NCI-H2196 (cell line): ENCODE results near the gene FSTL4.

Source experiments
- DNase-seq: peaks from one replicate; lab custom pipeline; 2025; ENCODE audit not compliant: unreplicated experiment; lab: John Stamatoyannopoulos, UW

Gene FSTL4

GRCh38 chr5:133332439-133333024 lies 279.8 kb downstream of the FSTL4 start:
- no peak for DNase-seq

- no peak for DNase-seq
Measured at GRCh38 chr5:133331941-133332340, 280.4 kb downstream of the FSTL4 start.

GRCh38 chr5:133330956-133331355 lies 281.4 kb downstream of the FSTL4 start:
- DNase-seq, result no peak

GRCh38 chr5:133328800-133329199 lies 283.5 kb downstream of the FSTL4 start:
- no peak for DNase-seq

- DNase-seq, result no peak
Measured at GRCh38 chr5:133327946-133328401, 284.4 kb downstream of the FSTL4 start.

- DNase-seq, result no peak
Measured at GRCh38 chr5:133326361-133326760, 286.0 kb downstream of the FSTL4 start.

- no peak for DNase-seq
Measured at GRCh38 chr5:133325864-133326263, 286.5 kb downstream of the FSTL4 start.

- DNase-seq, result no peak
Measured at GRCh38 chr5:133324926-133325325, 287.4 kb downstream of the FSTL4 start.

GRCh38 chr5:133323494-133324457 lies 288.6 kb downstream of the FSTL4 start:
- peak; percentile 16 for DNase-seq

GRCh38 chr5:133322743-133323142 lies 289.6 kb downstream of the FSTL4 start:
- no peak for DNase-seq

GRCh38 chr5:133321833-133322420 lies 290.4 kb downstream of the FSTL4 start:
- no peak for DNase-seq

- no peak for DNase-seq
Measured at GRCh38 chr5:133321286-133321832, 291.0 kb downstream of the FSTL4 start.

- DNase-seq, result no peak
Measured at GRCh38 chr5:133319905-133320520, 292.3 kb downstream of the FSTL4 start.

- no peak for DNase-seq
Measured at GRCh38 chr5:133319244-133319643, 293.1 kb downstream of the FSTL4 start.

- no peak for DNase-seq
Measured at GRCh38 chr5:133317558-133317957, 294.8 kb downstream of the FSTL4 start.

- DNase-seq, result no peak
Measured at GRCh38 chr5:133316346-133317343, 295.7 kb downstream of the FSTL4 start.

- no peak for DNase-seq
Measured at GRCh38 chr5:133314086-133314485, 298.3 kb downstream of the FSTL4 start.

GRCh38 chr5:133311176-133311575 lies 301.2 kb downstream of the FSTL4 start:
- DNase-seq, result no peak

GRCh38 chr5:133309984-133310621 lies 302.2 kb downstream of the FSTL4 start:
- no peak for DNase-seq
